GM23338 (cell line): ENCODE results near the gene THAP6.

ENCODE experiments used
- CREB1 ChIP-seq: fragments of 250-450 bp; sonication (Bioruptor Pico); IDR thresholded peaks from 2 replicates; pipeline ENCODE4 v1.5.0; 2020; ENCODE audit warnings: low read depth, mild to moderate bottlenecking, moderate library complexity
- CTCF ChIP-seq, 2 experiments: fragments of 200-600 bp in 1 of 2; sonication (generic) in 1 of 2; conservative IDR thresholded peaks; 2 replicates each; pipeline versions ENCODE4 v1.5.1 to v1.6.1; 2016 to 2017; ENCODE audit warnings: antibody characterized with exemption in 2 of 2, low read depth in 2 of 2, mild to moderate bottlenecking in 2 of 2, moderate library complexity in 1 of 2
- ETS1 ChIP-seq: IDR thresholded peaks from 2 replicates; pipeline ENCODE4 v1.6.1; 2016; ENCODE audit warnings: antibody characterized with exemption
- EZH2 ChIP-seq: fragments of 200-600 bp; sonication (generic); IDR thresholded peaks from one replicate; pipeline ENCODE4 v1.8.0; 2017; ENCODE audit warnings: antibody characterized with exemption, mild to moderate bottlenecking, low read depth; ENCODE audit not compliant: unreplicated experiment
- EZH2phosphoT487 ChIP-seq: fragments of 200-600 bp; sonication (generic); IDR thresholded peaks from one replicate; pipeline ENCODE4 v1.8.1; 2018; ENCODE audit warnings: antibody characterized with exemption; ENCODE audit not compliant: unreplicated experiment
- NANOG ChIP-seq: IDR thresholded peaks from 2 replicates; pipeline ENCODE4 v1.6.1; 2016; ENCODE audit warnings: antibody characterized with exemption, borderline replicate concordance
- POLR2AphosphoS5 ChIP-seq: IDR thresholded peaks from 2 replicates; pipeline ENCODE4 v1.6.1; 2016; ENCODE audit warnings: antibody characterized with exemption, low read depth
- REST ChIP-seq: IDR thresholded peaks from one replicate; pipeline ENCODE4 v1.6.1; 2018; ENCODE audit warnings: antibody characterized with exemption; ENCODE audit not compliant: unreplicated experiment
- ZNF114 ChIP-seq: fragments of 250-450 bp; sonication (Bioruptor Pico); IDR thresholded peaks from 2 replicates; pipeline ENCODE4 v1.5.0; 2020; ENCODE audit warnings: mild to moderate bottlenecking, moderate library complexity

- TF ChIP-seq ZNF114 (CRISPR knock-in tag) (no peak), EZH2 (no peak), CTCF (conservative IDR thresholded peaks at IDR 0.05; ENCODE audit: low read depth in 2 of 2) (no peak), POLR2AphosphoS5 (no peak), REST (no peak), EZH2phosphoT487 (no peak), NANOG (no peak), ETS1 (no peak), CREB1 (CRISPR knock-in tag) (no peak)
Observed at GRCh38 chr4:75470738-75471137, 43.5 kb upstream of the THAP6 start.
